ENCODE data around the gene YTHDC1.
A peak's percentile ranks its signal among the peaks of the same experiment; 100 is the strongest.
"Not testable (repeated sequence)": the region's sequence is repeated elsewhere in the genome, so short reads cannot be mapped to it uniquely, and the experiment has no call there.

The YTHDC1 gene

DNA sequence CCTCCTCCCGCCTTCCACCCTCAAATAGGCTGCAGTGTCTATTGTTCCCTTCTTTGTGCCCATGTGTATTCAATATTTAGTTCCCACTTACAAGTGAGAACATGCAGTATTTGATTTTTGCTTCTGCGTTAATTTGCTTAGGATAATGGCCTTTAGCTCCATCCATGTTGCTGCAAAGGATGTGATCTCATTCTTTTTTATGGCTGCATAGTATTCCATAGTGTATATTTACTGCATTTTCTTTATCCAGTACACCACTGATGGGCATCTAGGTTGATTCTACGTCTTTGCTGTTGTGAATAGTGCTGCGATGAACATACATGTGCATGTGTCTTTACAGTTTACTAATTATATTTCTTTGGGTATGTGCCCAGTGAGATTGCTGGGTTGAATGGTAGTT lies 52.8 kb downstream of the YTHDC1 start:
- H3K4me3 ChIP-seq (ENCODE audit: low read depth, low read length) = no peak overlapping the region
- H3K27me3 ChIP-seq (ENCODE audit: insufficient read depth, low read length) = no peaks in the 10 kb centered on the region
- H3K36me3 ChIP-seq (ENCODE audit: insufficient read depth, low read length) = no peaks in the 10 kb centered on the region
- no peak overlapping the region for H3K27ac ChIP-seq (ENCODE audit: low read depth, low read length)
- no peaks in the 10 kb centered on the region for H3K4me1 ChIP-seq (ENCODE audit: control insufficient read depth, insufficient read depth, low read length, unreplicated experiment)
- no peaks in the 10 kb centered on the region for H3K79me2 ChIP-seq (ENCODE audit: control insufficient read depth, insufficient read depth, low read length, unreplicated experiment)
- no peak overlapping the region for H2AFZ ChIP-seq (ENCODE audit: low read length, unreplicated experiment)

DNA sequence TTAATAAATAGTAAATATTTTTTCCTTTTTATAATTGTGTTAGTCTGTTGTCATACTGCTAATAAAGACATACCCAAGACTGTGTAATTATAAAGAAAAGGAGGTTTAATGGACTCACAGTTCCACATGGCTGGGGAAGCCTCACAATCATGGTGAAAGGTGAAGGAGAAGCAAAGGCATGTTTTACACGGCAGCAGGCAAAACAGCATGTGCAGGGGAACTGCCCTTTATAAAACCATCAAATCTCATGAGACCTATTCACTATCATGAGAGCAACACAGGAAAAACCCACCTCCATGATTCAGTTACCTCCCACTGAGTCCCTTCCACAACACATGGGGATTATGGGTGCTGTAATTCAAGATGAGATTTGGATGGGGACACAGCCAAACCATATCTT lies 58.6 kb downstream of the YTHDC1 start:
- Histone ChIP-seq H2AFZ (ENCODE audit: low read length, unreplicated experiment) (no peak overlapping the region), H3K4me3 (ENCODE audit: low read depth, low read length) (no peak overlapping the region), H3K4me1 (ENCODE audit: control insufficient read depth, insufficient read depth, low read length, unreplicated experiment) (peaks cover 3% of the 10 kb centered on the region), H3K27ac (ENCODE audit: low read depth, low read length) (no peak overlapping the region), H3K27me3 (ENCODE audit: insufficient read depth, low read length) (no peaks in the 10 kb centered on the region), H3K36me3 (ENCODE audit: insufficient read depth, low read length) (no peaks in the 10 kb centered on the region), H3K79me2 (ENCODE audit: control insufficient read depth, insufficient read depth, low read length, unreplicated experiment) (no peaks in the 10 kb centered on the region)

DNA sequence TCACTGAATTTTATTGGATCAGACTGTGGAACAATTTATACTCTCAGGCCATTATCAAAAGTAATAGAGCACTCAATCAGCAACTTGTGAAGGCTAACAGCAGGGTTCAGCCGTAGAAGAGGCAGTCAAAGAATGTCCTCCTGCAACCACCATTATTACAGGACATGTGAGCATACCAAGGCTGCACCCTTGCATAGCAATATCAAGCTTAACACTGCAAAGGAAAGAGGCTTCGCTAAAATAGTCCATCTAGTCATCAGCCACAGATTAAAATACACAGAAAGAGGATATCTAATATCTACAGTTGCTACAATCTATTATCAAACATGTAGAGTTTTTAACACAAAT lies 61.5 kb downstream of the YTHDC1 start:
- Histone ChIP-seq H3K4me3 (ENCODE audit: low read depth, low read length) (peak overlapping the region; percentile 70), H3K4me1 (ENCODE audit: control insufficient read depth, insufficient read depth, low read length, unreplicated experiment) (peaks cover 3% of the 10 kb centered on the region), H3K36me3 (ENCODE audit: insufficient read depth, low read length) (no peaks in the 10 kb centered on the region), H3K27me3 (ENCODE audit: insufficient read depth, low read length) (no peaks in the 10 kb centered on the region), H2AFZ (ENCODE audit: low read length, unreplicated experiment) (peak overlapping the region; percentile 97), H3K79me2 (ENCODE audit: control insufficient read depth, insufficient read depth, low read length, unreplicated experiment) (no peaks in the 10 kb centered on the region), H3K27ac (ENCODE audit: low read depth, low read length) (no peak overlapping the region)

DNA sequence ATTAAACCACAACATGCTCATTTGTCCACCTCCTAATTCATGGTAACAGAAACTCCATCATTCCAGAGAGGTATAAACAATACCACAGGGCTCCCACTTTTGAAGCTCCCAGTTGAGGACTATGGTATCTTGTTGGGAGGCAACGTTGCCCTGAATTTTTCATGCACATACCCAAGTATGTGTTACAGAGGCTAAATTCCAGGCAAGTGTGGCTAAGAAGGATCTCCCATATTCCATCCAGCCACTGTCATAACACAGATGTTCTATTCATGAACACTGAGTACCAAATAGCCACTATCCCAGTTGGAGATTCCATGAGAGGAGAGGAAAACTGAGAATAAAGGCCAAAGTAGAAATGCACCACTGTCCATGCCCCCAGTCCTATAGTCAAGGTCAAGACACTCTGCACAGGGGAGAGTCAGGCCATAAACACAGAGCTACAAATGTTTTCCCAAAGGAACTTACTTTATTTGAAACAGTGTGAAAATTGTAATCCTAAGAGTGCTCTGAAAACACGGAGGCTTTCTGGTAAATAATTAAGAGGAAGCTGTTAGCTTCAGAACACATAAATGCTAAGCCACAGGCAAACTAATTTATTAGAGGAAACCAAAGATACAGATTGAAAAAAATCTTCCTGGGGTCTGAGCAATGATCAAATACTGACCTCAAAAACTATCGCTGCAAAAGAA lies 62.0 kb downstream of the YTHDC1 start:
- H3K4me1 ChIP-seq (ENCODE audit: control insufficient read depth, insufficient read depth, low read length, unreplicated experiment) = peaks cover 3% of the 10 kb centered on the region
- H2AFZ ChIP-seq (ENCODE audit: low read length, unreplicated experiment) = peak overlapping the region; percentile 97
- no peaks in the 10 kb centered on the region for H3K27me3 ChIP-seq (ENCODE audit: insufficient read depth, low read length)
- H3K27ac ChIP-seq (ENCODE audit: low read depth, low read length) = no peak overlapping the region
- H3K4me3 ChIP-seq (ENCODE audit: low read depth, low read length) = peak overlapping the region; percentile 70; the same call in 1 of the 2 replicates
- H3K36me3 ChIP-seq (ENCODE audit: insufficient read depth, low read length) = no peaks in the 10 kb centered on the region
- no peaks in the 10 kb centered on the region for H3K79me2 ChIP-seq (ENCODE audit: control insufficient read depth, insufficient read depth, low read length, unreplicated experiment)

DNA sequence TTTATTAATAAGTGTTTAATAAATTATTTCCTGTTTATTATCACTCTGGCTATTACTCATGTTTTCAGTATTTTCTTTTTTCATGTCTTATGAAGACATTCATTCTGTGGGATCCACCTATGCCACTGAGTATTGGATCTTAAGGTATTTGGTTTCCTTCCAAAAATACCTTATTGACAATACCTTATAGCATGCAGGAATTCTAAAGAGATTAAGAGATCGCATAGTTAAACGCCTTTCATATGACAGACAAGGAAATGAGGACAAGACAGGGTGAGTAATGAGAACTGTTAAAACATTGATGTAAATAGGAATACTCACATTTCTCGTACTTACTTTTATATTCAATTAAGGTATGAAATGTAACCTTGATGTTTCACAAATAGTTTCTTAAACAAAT lies 66.2 kb downstream of the YTHDC1 start:
- H3K79me2 ChIP-seq (ENCODE audit: control insufficient read depth, insufficient read depth, low read length, unreplicated experiment) = no peaks in the 10 kb centered on the region
- no peaks in the 10 kb centered on the region for H3K27me3 ChIP-seq (ENCODE audit: insufficient read depth, low read length)
- H3K4me1 ChIP-seq (ENCODE audit: control insufficient read depth, insufficient read depth, low read length, unreplicated experiment) = no peaks in the 10 kb centered on the region
- H3K27ac ChIP-seq (ENCODE audit: low read depth, low read length) = no peak overlapping the region
- H3K36me3 ChIP-seq (ENCODE audit: insufficient read depth, low read length) = no peaks in the 10 kb centered on the region
- H2AFZ ChIP-seq (ENCODE audit: low read length, unreplicated experiment) = no peak overlapping the region
- H3K4me3 ChIP-seq (ENCODE audit: low read depth, low read length) = no peak overlapping the region

DNA sequence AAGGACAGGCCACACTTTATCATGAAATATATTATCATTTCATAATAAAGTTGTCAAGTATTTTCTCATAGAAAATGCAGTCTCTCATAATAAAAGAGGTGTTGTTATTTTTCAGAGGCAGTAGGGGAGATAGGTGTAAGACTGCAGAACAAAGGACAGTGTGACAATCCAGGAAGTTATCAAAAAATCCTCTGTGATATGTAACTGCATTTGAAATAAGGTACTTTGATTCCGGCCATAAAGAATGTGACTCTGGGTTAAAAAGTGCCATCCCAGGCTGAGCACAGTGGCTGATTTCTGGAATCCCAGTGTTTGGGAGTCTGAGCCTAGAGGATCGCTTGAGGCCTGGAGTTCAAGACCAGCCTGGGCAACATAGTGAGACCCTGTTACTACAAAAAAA lies 66.8 kb downstream of the YTHDC1 start:
- no peaks in the 10 kb centered on the region for H3K79me2 ChIP-seq (ENCODE audit: control insufficient read depth, insufficient read depth, low read length, unreplicated experiment)
- H2AFZ ChIP-seq (ENCODE audit: low read length, unreplicated experiment) = no peak overlapping the region
- H3K27ac ChIP-seq (ENCODE audit: low read depth, low read length) = no peak overlapping the region
- no peaks in the 10 kb centered on the region for H3K27me3 ChIP-seq (ENCODE audit: insufficient read depth, low read length)
- no peaks in the 10 kb centered on the region for H3K36me3 ChIP-seq (ENCODE audit: insufficient read depth, low read length)
- no peak overlapping the region for H3K4me3 ChIP-seq (ENCODE audit: low read depth, low read length)
- no peaks in the 10 kb centered on the region for H3K4me1 ChIP-seq (ENCODE audit: control insufficient read depth, insufficient read depth, low read length, unreplicated experiment)

GRCh38 chr4:68281796-68282740 lies 67.8 kb downstream of the YTHDC1 start:
- H3K4me1 ChIP-seq (ENCODE audit: control insufficient read depth, insufficient read depth, low read length, unreplicated experiment); H3K4me3 ChIP-seq (ENCODE audit: low read depth, low read length); H3K27ac ChIP-seq (ENCODE audit: low read depth, low read length); H3K36me3 ChIP-seq (ENCODE audit: insufficient read depth, low read length); H2AFZ ChIP-seq (ENCODE audit: low read length, unreplicated experiment); H3K79me2 ChIP-seq (ENCODE audit: control insufficient read depth, insufficient read depth, low read length, unreplicated experiment); H3K27me3 ChIP-seq (ENCODE audit: insufficient read depth, low read length): not testable (repeated sequence)

- H3K79me2 ChIP-seq (ENCODE audit: control insufficient read depth, insufficient read depth, low read length, unreplicated experiment) = no peaks in the 10 kb centered on the region
- no peaks in the 10 kb centered on the region for H3K27me3 ChIP-seq (ENCODE audit: insufficient read depth, low read length)
- H3K27ac ChIP-seq (ENCODE audit: low read depth, low read length) = no peak overlapping the region
- no peaks in the 10 kb centered on the region for H3K36me3 ChIP-seq (ENCODE audit: insufficient read depth, low read length)
- H3K4me1 ChIP-seq (ENCODE audit: control insufficient read depth, insufficient read depth, low read length, unreplicated experiment) = peaks cover 3% of the 10 kb centered on the region
- no peak overlapping the region for H2AFZ ChIP-seq (ENCODE audit: low read length, unreplicated experiment)
- no peak overlapping the region for H3K4me3 ChIP-seq (ENCODE audit: low read depth, low read length)
These were observed 71.9 kb downstream of the YTHDC1 start for GRCh38 chr4:68278029-68278428.

DNA sequence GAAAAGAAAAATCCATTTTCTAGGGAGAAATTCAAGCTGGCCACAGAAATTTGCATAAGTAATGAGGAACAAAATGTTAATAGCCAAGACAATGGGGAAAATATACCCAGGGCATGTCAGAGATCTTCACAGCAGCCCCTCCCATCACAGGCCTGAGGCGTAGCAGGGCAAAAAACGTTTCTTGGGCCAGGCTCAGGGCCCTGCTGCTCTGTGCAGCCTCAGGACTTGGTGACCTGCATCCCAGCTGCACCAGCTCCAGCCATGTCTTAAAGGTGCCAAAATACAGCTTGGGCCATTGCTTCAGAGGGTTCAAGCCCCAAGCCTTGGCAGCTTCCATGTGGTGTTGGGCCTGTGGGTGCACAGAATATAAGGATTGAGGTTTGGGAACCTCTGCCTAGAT lies 72.3 kb downstream of the YTHDC1 start:
- no peak overlapping the region for H3K4me3 ChIP-seq (ENCODE audit: low read depth, low read length)
- no peak overlapping the region for H3K27ac ChIP-seq (ENCODE audit: low read depth, low read length)
- no peaks in the 10 kb centered on the region for H3K36me3 ChIP-seq (ENCODE audit: insufficient read depth, low read length)
- H3K4me1 ChIP-seq (ENCODE audit: control insufficient read depth, insufficient read depth, low read length, unreplicated experiment) = peaks cover 7% of the 10 kb centered on the region
- no peaks in the 10 kb centered on the region for H3K27me3 ChIP-seq (ENCODE audit: insufficient read depth, low read length)
- H2AFZ ChIP-seq (ENCODE audit: low read length, unreplicated experiment) = no peak overlapping the region
- no peaks in the 10 kb centered on the region for H3K79me2 ChIP-seq (ENCODE audit: control insufficient read depth, insufficient read depth, low read length, unreplicated experiment)

DNA sequence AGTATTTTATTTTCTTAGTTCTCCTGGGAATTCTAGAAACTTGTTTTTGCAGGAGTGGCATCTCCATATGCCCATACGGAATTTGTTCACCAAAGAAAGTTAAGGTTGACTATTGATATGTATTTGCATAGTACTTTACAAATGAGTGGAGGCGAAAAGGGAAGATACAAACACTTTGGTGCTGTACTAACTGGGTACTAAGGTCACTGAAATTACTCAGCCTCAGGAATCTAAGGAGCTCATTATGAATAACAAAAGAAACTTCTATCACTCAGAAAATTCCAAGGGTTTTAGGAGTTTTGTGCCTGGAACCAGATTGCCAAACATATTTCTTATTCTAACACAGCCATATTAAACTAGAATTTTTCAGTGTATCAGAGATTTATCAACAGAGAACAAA lies 77.0 kb downstream of the YTHDC1 start:
- 0 out of 2 replicates have a peak overlapping the region, but pooled peaks have one; percentile 60 for H3K4me3 ChIP-seq (ENCODE audit: low read depth, low read length)
- peaks cover 15% of the 10 kb centered on the region for H3K4me1 ChIP-seq (ENCODE audit: control insufficient read depth, insufficient read depth, low read length, unreplicated experiment)
- H3K27ac ChIP-seq (ENCODE audit: low read depth, low read length) = no peak overlapping the region
- no peaks in the 10 kb centered on the region for H3K27me3 ChIP-seq (ENCODE audit: insufficient read depth, low read length)
- peak overlapping the region; percentile 21 for H2AFZ ChIP-seq (ENCODE audit: low read length, unreplicated experiment)
- H3K36me3 ChIP-seq (ENCODE audit: insufficient read depth, low read length) = no peaks in the 10 kb centered on the region
- no peaks in the 10 kb centered on the region for H3K79me2 ChIP-seq (ENCODE audit: control insufficient read depth, insufficient read depth, low read length, unreplicated experiment)

DNA sequence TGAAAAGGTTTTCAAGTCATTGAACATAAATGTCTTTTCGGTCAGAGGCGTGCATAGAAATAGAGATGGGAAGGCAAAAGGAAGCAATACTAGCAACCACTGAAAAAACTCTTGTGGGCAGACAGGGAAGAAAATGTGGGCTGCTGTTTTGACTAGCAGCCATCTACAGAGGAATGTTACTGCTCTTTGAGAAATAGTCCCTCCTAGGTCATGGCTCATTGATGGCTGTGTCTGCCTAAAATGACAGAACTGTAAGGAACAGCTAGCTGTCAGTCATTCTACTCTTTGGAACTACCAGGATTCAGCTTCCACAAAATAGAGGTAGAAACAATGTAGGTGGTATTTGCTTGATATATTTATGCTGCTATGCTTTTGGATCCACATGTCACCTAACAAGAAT lies 77.5 kb downstream of the YTHDC1 start:
- peak overlapping the region; percentile 21 for H2AFZ ChIP-seq (ENCODE audit: low read length, unreplicated experiment)
- no peak overlapping the region for H3K27ac ChIP-seq (ENCODE audit: low read depth, low read length)
- no peaks in the 10 kb centered on the region for H3K36me3 ChIP-seq (ENCODE audit: insufficient read depth, low read length)
- peak overlapping the region; percentile 60 for H3K4me3 ChIP-seq (ENCODE audit: low read depth, low read length)
- peaks cover 19% of the 10 kb centered on the region for H3K4me1 ChIP-seq (ENCODE audit: control insufficient read depth, insufficient read depth, low read length, unreplicated experiment)
- no peaks in the 10 kb centered on the region for H3K79me2 ChIP-seq (ENCODE audit: control insufficient read depth, insufficient read depth, low read length, unreplicated experiment)
- no peaks in the 10 kb centered on the region for H3K27me3 ChIP-seq (ENCODE audit: insufficient read depth, low read length)

Measured in ACC112 (cell line).